HG02981 (cell line): ENCODE data around the gene KCNIP1.
A peak's percentile ranks its signal among the peaks of the same experiment; 100 is the strongest.
"Not testable (repeated sequence)": the region's sequence is repeated elsewhere in the genome, so short reads cannot be mapped to it uniquely, and the experiment has no call there.

Experiments
- ATAC-seq: cut with Tn5 transposase; IDR thresholded peaks from one replicate; pipeline ENCODE4 v1.9.1; 2021; ENCODE audit warnings: mild to moderate bottlenecking, moderate library complexity; ENCODE audit not compliant: unreplicated experiment

The KCNIP1 gene

DNA sequence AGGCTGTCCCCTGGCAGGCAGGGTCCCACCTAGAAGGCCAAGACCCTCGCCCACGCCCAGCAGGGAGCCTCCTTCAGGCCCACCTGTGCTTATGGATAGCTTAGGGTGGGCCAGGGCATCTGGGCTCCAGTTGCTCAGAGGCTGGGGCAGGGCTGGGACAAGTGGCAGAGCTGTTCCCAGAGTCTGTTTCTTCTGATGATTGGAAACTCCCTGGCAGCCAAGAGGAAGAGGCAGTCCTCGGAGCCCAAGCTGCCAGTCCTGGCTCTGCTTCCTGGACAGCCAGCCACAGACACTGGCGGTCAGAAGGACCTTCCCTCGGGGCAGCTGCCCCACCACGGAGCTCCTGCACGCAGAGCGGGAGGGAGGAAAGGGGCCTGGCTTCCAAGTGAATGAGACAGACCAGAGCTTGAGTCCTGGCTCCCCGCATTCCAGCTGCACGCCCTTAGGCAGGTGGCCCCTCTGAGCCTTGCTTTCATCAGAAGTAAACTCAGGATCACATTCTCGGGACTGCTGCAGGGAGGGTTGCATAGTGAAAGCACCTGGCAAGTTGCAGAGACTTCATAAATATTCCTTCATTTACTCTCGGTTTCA lies 241.8 kb downstream of the KCNIP1 start:
- no peak for ATAC-seq

- no peak for ATAC-seq
Measured at GRCh38 chr5:170746075-170746960, 242.5 kb downstream of the KCNIP1 start.

- ATAC-seq, result no peak
Measured at GRCh38 chr5:170746961-170747340, 243.1 kb downstream of the KCNIP1 start.

DNA sequence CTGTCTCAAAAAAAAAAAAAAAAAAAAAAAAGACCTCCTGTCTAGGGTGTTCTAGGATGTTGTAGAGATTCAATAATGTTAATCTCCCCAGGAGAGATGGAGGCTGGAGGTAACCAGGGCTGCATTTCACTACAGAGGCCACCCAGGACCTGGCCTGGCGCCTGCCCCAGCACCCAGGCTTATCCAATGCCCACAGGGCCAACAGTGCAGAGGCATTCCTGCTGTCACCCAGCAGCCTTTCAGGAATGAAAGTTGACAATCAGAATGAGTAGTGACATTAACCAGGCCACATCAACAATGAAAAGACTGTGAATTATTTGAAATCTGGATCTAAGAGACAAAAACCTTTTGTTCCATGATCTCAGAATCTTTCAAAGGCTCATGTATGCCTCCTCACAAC lies 243.5 kb downstream of the KCNIP1 start:
- no peak for ATAC-seq

- no peak for ATAC-seq
Measured at GRCh38 chr5:170747851-170748250, 244.0 kb downstream of the KCNIP1 start.

GRCh38 chr5:170748951-170749471 lies 245.2 kb downstream of the KCNIP1 start:
- ATAC-seq, result no peak

DNA sequence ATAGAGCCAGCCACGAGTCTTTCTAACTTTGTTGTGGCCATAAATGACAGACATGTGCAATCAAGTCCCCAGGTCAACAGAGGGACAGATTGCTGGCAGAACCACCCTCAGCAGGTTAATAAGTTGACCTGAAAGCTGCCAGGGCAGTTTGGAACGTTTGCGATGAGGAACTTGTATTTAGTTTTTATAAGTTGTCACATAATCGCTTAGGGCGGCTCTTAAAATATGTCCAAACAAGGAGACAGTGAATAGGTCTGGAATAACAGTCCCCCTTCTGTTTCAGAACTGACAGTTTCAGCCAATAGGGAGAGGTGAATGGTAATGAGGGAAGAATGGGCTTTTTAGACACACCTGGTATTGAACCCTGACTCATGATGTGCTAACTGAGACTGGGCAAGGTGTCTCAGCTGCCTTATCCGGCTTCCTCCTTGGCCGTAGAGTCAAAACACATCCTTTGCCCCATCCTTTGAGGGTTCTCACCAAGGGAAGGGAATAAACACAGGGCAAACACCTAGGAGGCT lies 246.2 kb downstream of the KCNIP1 start:
- ATAC-seq, result no peak

DNA sequence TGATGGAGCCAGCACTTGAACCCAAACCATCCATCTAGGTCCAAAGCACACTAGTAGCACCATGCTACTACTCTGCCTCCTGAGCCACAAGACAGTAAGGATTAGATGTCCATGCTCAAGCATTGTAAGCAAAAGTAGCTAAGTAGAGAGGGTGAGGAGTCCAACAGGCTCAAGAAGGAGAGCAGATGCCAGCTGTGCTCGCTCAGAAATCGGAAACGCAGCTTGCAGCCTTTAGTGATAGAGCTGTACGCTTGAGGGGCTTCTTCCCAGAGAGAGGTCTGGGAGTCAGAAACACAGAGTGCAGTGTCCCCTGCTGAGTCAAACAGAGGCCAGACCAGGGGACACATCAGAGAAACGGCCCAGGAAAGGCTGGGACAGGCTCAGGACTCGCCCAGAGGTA lies 247.0 kb downstream of the KCNIP1 start:
- no peak for ATAC-seq

GRCh38 chr5:170751631-170752030 lies 247.8 kb downstream of the KCNIP1 start:
- no peak for ATAC-seq

DNA sequence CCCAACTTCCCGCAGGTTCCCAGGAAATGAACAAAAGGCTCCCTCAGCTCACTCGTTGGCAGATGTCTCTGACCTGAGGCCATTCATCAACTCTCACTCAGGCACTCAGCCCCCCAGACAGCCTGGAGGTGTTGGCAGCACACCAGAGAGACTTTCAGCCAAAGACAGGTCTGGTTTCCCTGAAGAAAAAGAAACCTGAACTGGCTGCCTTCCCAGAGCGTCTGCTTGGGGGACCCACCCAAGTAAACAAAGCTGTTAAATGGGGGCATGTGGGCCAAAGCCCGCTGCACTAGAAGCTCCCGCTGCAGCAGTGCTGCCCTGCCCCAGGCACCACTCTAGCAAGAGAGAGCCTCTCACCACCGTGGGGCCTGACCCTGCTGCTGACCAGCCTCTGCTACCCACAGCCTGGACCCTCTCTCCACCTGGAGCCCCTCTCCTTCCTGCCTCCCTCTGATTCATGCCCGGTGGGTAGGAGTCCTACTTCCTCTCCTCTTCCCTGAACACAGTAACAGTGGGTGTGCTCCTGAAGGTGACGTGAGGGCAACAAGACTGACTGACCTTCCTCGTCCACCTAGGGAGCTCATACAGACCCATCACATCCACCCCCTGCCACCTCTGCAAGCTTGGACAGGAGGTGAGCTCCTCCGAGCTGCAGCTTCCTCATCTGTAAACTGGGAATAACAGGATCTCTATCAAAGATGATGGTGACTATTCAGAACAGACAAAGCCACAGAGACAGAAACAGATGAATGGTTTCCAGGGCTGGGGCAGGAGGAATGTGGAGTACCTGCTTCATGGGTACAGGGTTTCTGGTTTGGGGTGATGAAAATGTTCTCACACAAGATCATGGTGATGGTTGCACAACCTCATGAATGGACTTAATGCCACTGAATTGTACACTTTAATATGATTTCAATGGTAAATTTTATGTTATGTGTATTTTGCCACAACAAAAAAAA lies 248.7 kb downstream of the KCNIP1 start:
- no peak for ATAC-seq

DNA sequence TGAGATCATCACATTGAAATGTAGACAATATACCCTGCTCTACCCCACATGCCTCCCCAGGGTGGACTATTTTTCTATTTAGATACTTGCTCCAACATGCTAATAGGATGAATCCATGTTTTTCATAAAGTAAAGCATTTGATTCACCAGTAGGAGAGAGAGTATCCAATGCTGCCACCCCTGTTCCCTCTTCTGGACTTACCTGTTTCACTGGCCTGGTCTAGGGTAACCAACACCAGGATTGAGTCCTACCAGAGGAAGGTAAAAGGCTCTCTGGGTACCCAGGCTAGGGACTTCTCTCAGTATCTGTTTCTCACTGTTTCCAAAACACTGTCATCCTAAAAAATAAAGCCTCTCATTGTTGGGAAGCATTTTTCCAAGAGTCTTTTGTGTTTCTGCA lies 249.5 kb downstream of the KCNIP1 start:
- ATAC-seq, result no peak

DNA sequence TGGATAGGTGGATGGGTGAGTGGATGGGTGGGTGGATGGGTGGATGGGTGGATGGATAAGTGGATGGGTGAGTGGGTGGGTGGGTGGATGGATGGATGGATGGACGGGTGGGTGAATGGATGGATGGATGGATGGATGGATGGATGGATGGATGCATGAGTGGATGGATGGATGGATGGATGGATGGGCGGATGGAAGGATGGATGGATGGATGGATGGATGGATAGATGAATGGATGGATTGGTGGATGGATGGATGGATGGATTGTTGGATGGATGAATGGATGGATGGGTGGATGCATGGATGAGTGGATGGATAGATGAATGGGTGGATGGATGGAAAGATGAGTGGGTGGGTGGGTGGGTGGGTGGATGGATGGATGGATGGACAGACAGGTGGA lies 250.7 kb downstream of the KCNIP1 start:
- ATAC-seq, result not testable (repeated sequence)

GRCh38 chr5:170755679-170756456 lies 252.0 kb downstream of the KCNIP1 start:
- no peak for ATAC-seq

GRCh38 chr5:170756691-170757090 lies 252.9 kb downstream of the KCNIP1 start:
- no peak for ATAC-seq

- peak; percentile 90 for ATAC-seq
Measured at GRCh38 chr5:170757182-170757601, 253.4 kb downstream of the KCNIP1 start.

DNA sequence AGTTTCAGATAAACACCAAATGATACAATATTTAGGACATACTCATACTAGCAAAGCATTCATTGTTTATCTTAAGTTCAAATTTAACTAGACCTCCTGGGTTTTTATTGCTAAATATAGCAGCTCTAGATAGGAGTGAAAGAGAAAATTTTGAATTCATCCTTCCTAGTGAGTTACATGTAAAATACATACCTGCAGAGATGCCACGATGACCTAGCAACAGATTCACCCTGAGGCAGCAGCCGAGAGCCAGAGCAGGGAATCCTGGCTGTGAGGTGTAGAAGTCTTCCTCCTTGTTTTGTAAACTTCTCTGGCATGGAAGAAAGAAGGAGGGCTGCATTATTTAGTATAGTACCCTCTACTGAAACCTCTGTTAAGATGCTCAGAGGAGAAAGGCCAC lies 253.8 kb downstream of the KCNIP1 start:
- ATAC-seq, result no peak

DNA sequence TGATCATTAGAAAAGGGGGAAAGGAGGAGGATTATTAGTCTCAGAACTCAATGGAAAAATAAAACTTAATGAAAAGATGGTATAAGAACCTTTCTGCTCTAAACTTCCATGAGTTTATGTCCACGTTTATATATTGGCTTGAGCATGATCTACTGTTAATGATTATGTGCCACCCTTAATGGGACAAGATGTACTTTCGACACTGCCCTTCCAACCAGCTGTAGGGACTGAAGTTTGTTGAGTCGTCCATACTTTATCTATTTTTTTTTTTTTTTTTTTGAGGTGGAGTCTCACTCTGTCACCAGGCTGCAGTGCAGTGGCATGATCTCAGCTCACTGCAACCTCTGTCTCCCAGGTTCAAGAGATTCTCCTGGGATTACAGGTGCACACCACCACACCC lies 254.7 kb downstream of the KCNIP1 start:
- no peak for ATAC-seq

- ATAC-seq, result no peak
Measured at GRCh38 chr5:170760113-170760512, 256.3 kb downstream of the KCNIP1 start.

GRCh38 chr5:170761048-170761707 lies 257.4 kb downstream of the KCNIP1 start:
- ATAC-seq, result no peak

DNA sequence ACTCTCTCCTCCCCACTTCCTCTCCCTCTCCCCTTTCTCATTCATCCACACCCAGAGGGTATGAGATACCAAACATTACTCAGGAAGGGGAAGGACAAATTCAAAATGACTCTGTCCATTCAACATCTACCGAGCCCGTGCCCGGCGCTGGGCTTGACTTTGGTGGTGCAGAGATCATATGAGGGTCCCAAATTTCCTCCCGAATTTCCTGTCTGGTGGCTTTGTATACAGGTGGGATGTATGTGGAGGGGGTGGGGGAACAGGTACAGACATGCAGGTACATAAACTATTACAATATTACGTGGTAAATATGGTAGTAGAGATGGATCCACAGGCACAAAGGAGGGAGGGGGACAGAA lies 257.9 kb downstream of the KCNIP1 start:
- no peak for ATAC-seq
